AG04450 (cell line): Measurements from ENCODE around the gene CCDC169. TPM values are rescaled to one million over a fixed set of nuclear protein-coding genes. Genes with fewer than 3 reads are reported as not detected.
"Not testable (repeated sequence)": the region's sequence is repeated elsewhere in the genome, so short reads cannot be mapped to it uniquely, and the experiment has no call there.

Experiments used
- CTCF ChIA-PET: fragments of 300-600, 350-600 bp; formaldehyde crosslinking; extraction: SDS; loops from one replicate; lab custom pipeline; 2022; ENCODE audit warnings: antibody characterized with exemption, inconsistent platforms; lab: Charles Lee
- POLR2A ChIA-PET: fragments of 350-600 bp; formaldehyde crosslinking; extraction: SDS; loops from one replicate; lab custom pipeline; 2021; ENCODE audit warnings: antibody characterized with exemption, inconsistent platforms; lab: Yijun Ruan, JAX
- DNase-seq: peaks from one replicate; pipeline ENCODE4 v3.0.0-alpha.2; 2011; ENCODE audit warnings: low read depth, low spot score
- H3K27ac ChIP-seq: one replicate; pipeline ENCODE4 v1.5.1; 2012; ENCODE audit warnings: low read depth, low read length, control low read depth
- H3K27me3 ChIP-seq: one replicate; pipeline ENCODE4 v1.6.0; 2012; ENCODE audit warnings: low read length; ENCODE audit not compliant: control insufficient read depth, insufficient read depth
- H3K4me3 ChIP-seq: 2 replicates; pipeline ENCODE4 v1.5.1; 2011; ENCODE audit warnings: mild to moderate bottlenecking, low read depth, low read length, control low read depth
- H3K9me3 ChIP-seq: 2 replicates; pipeline ENCODE4 v1.5.1; 2012; ENCODE audit warnings: low read length; ENCODE audit not compliant: control insufficient read depth, insufficient read depth
- CTCF ChIP-seq: IDR thresholded peaks from 2 replicates; pipeline ENCODE4 v1.5.1; 2011; ENCODE audit warnings: low read depth, low read length, control low read depth, inconsistent platforms
- polyA plus RNA-seq: library from polyadenylated mRNA; depleted of rRNA; stranded (reverse); fragments of >200 nt; gene quantifications from 2 replicates; pipeline ENCODE4 v1.2.3, GENCODE V29; 2011

The CCDC169 gene
- polyA plus RNA-seq, 1 experiment, result 2.2 TPM

GRCh38 chr13:36339600-36340155 lies 42.1 kb upstream of the CCDC169 start:
- H3K27ac ChIP-seq, result no peak overlapping the region
- H3K4me3 ChIP-seq, result no peak overlapping the region
- ChIA-PET POLR2A (no interaction called here), CTCF (interaction anchor here (0.8 kb wide), 1 partner anchor 1224 kb away, joined by 6 read pairs; no protein-coding TSS in a partner anchor)
- TF ChIP-seq CTCF, result no peak
- H3K27me3 ChIP-seq, result no peaks in the 10 kb centered on the region
- no peaks in the 10 kb centered on the region for H3K9me3 ChIP-seq
- DNase-seq, result no peak

- ChIA-PET CTCF (no interaction called here), POLR2A (no interaction called here)
- Histone ChIP-seq H3K27me3 (no peaks in the 10 kb centered on the region), H3K9me3 (no peaks in the 10 kb centered on the region), H3K4me3 (no peak overlapping the region), H3K27ac (no peak overlapping the region)
- no peak for DNase-seq
- TF ChIP-seq CTCF, result no peak
These were observed 40.5 kb upstream of the CCDC169 start for GRCh38 chr13:36337938-36338641.

GRCh38 chr13:36332986-36333385 lies 35.4 kb upstream of the CCDC169 start:
- no peak for TF ChIP-seq CTCF
- Histone ChIP-seq H3K27ac (no peak overlapping the region), H3K4me3 (no peak overlapping the region), H3K27me3 (no peaks in the 10 kb centered on the region), H3K9me3 (no peaks in the 10 kb centered on the region)
- no peak for DNase-seq
- CTCF ChIA-PET, result interaction anchor here (1.9 kb wide), 1 partner anchor 14 kb away, joined by 7 read pairs; no protein-coding TSS in a partner anchor
- POLR2A ChIA-PET, result no interaction called here

- DNase-seq, H3K27ac ChIP-seq, H3K4me3 ChIP-seq, H3K9me3 ChIP-seq, H3K27me3 ChIP-seq, POLR2A ChIA-PET: not testable (repeated sequence)
- CTCF ChIA-PET, result interaction anchor here (2.4 kb wide), 1 partner anchor 15 kb away, joined by 13 read pairs; no protein-coding TSS in a partner anchor
These were observed 34.6 kb upstream of the CCDC169 start for GRCh38 chr13:36332255-36332654.

GRCh38 chr13:36331280-36331679 lies 33.7 kb upstream of the CCDC169 start:
- no peaks in the 10 kb centered on the region for H3K27me3 ChIP-seq
- ChIA-PET POLR2A (no interaction called here), CTCF (interaction anchor here (0.6 to 2.4 kb wide), 7 partner anchors 16 to 650 kb away, joined by 3 to 13 read pairs (median 3); no protein-coding TSS in a partner anchor)
- no peak for TF ChIP-seq CTCF
- no peak overlapping the region for H3K4me3 ChIP-seq
- DNase-seq, result no peak
- H3K9me3 ChIP-seq, result no peaks in the 10 kb centered on the region
- H3K27ac ChIP-seq, result no peak overlapping the region
